Measurements from ENCODE around the gene LARGE1.

The LARGE1 gene

DNA sequence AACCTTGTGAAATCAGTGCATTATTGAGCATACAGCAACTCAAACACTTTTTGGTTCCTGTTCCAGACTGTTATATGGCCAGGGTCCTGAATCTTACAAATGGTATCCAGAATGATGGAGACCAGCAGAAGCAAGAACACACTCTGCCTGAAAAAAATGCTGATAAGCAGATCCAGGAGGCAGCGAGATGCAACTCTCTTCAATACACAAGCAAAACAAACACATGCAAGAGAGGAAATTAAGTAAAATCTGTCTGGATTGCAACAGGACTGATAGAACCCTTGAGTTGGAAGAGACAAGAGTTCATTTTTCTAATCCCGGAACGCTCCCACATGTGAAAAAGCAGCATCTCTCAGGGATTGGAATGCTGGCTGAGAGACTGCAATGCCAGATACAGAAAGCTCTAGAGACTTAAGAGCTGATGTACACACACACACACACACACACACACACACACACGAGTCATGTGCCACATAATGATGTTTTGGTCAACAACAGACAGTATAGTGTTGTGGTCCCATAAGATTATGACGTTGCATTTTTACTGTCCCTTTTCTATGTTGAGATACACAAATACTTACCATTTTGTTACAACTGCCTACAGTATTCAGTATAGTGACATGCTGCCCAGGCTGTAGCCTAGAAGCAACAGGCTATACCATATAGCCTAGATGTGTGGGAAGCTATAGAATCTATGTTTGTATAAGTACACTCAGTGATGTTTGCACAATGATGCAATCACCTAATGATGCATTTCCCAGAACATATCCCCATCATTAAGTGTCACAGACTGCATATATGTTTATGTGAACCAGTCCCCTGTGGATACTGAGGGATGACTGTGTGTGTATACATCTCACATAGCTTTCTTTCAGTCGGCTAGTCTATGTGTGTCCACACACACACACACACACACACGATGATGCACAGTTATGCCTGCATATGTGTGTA lies 406.6 kb downstream of the LARGE1 start:
- peak; percentile 51 for DNase-seq

DNA sequence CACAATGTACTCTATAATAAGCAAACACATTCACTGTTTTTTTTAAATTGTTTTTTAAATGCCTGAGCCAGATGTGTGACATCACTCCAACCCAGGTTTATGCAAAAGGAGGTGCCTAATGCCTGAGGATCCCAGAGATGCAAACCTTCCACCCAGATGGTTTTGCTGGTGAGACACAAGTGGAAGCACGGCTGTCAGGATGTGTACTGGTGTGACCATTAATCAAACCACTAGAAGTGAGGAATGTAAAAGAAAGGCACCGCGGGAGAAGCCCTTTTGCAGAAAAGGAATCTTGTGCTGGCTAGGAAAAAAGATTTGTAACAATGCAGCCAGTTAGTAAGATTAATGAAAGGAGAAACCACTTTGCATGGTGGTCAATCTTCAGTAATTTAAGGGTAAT lies 407.4 kb downstream of the LARGE1 start:
- DNase-seq, result peak; percentile 62

DNA sequence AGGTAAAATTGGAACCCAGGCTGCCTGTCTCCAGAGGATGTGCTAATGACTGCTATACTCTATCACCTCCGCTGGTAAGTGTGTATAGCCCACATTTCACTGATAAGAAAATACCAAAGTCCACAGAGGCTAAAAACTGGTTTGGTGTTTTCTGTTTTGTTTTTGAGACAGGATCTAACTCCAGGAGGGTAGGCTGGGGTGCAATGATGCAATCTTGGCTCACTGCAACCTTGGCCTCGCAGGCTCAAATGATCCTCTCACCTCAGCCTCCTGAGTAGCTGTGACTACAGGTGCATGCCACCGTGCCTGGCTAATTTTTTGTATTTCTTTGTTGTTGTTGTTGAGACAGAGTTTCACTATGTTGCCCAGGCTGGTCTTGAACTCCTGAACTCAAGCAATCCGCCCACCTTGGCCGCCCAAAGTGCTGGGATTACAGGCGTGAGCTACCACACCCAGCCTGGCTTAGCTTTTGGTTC lies 409.8 kb downstream of the LARGE1 start:
- DNase-seq, result no peak

DNA sequence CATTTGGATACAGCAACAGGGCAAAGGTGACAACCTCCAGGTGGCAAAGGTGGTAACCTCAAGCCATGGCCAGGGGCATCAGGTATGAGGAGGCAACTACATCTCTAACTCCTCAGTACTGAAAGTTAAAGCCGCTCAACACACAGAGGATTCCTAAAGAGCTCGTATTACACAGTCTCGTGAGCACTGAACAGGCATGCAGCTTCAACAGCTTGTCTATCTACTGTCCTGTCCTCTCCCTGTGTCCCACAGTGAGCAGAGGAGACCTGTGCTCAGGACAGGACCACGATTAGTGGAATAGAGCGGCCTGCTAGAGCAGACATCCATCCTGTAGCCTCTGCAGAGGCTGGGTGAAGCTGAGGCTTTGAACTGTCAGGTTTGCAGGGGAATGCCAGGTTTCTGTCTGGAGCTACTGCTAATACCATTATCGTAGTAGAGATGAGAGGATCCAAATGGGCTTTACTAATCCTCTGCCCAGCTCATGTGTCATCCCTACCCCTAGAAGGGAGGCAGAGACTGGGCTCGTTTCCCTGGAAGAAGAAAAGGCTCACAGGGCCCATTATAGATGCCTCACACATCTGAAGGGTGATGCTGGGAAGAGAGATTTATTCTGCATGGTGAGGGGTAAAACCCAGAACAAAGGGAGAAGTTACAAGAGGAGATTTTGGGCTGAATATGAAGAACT lies 415.2 kb downstream of the LARGE1 start:
- DNase-seq, result no peak

DNA sequence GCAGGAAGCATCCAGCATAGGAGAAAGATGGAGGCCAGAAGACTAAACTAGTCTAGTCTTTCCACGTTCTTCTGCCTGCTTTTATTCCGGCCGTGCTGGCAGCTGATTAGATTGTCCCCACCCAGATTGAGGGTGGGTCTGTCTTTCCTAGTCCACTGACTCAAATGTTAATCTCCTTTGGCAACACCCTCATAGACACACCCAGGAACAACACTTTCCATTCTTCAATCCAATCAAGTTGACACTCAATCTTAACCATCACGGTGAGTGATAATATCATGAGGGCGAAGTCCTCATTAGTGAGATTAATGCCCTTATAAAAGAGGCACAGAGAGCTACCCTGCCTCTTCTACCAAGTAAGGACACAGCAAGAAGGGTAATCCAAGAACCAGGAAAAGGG lies 424.2 kb downstream of the LARGE1 start:
- DNase-seq, result no peak

DNA sequence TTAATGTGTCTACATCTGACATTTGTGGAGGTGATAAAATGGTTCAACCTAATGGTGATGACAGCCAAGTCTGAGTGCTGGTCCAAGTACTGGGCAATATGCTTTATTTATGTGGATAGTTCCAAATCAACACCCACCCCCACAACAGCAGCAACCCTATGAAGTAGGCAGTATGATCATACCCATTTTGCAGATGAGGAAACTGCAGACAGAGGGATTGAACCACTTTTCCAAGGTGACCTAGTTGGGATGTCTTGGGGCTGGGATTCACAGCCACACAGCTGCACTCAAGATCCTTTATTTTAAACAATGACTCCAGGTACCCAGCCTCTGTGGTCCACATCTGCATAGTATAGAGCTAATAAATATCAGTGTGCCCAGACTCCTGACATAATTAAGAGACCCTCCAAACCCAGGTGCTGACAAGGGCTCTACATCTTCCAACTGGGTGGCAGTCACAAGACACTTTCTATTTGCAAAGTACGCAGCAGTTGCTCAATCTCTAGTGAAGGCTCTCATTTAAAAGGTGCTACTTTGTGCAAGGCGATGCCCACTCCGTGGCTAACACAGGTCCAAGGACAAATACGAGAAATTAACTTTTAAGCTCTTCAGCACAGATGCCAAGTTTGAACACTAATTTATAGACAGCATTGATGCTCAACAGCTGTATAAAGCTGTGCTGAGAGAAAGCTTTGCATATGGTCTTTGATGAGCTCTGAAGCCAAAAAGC lies 426.6 kb downstream of the LARGE1 start:
- no peak for DNase-seq

DNA sequence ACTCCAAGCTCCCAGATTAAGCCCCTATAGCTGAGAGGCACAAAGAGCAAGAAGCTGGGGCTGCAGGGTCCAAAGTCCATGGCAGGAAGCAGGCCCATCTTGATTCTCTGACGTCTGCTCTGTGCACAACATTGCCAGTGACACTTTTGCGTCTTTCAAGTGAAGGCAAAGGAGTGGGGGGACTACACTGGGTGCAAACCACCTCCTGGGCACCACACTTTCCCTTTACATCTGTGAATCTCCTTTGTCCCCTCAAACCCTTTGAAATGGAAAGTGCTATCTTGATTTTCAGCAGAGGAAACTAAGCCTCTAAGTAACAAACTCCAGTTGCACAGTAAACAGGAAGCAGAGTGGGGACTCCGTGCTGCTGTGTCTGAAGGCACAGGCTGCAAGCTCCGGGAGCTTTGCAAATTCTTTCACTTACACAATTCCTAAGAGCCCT lies 428.0 kb downstream of the LARGE1 start:
- no peak for DNase-seq

GRCh38 chr22:33487041-33487716 lies 433.1 kb downstream of the LARGE1 start:
- no peak for DNase-seq

GRCh38 chr22:33481550-33481949 lies 438.7 kb downstream of the LARGE1 start:
- DNase-seq, result no peak

DNA sequence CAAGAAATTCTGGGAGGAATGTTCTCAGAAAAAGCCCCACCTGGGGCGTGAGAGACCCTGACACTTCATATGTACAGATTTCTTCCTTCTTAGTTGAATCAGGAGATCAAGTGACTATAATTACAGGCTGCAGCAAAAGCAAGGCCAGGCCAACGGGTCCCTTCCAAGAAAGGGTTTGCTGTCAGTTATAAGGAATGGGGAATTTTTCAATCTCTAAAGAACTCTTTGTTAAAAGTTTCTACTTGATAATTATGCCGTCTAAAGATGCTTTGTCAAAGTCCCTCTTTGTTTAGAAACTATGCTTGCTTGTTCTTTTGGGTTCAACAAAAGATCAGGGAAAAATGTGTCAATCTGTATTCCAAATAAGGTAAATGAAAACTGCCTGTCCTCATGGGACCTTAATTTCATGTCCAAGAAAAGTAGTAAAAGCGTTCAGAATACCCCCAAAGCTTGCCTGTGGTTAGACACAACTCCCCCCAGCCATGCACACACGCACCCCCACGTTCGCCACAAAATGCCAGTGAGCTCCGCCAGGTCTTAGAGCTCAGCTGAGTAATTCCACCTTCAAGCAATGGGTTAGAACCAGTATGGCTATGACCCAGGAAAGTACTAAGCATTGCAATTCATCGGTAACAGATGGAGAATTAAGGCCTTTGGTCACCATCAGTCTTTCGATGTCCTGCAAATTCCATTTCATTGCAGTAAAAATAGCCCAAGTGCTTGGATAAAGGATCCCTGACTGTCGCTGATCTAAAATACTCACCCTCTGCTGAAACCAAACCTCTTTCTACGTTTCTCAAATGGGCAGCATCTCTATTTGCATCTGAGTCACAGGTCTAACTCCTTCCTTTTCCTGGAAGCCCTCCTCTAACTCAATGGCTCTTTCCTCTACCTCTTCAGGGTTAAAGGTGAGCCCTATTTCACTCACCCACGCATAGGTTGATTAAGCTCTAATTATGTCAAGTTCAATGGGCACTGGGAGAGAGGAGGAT lies 442.9 kb downstream of the LARGE1 start:
- DNase-seq, result peak; percentile 48

- DNase-seq, result no peak
Observed at GRCh38 chr22:33476716-33477115, 443.6 kb downstream of the LARGE1 start.

DNA sequence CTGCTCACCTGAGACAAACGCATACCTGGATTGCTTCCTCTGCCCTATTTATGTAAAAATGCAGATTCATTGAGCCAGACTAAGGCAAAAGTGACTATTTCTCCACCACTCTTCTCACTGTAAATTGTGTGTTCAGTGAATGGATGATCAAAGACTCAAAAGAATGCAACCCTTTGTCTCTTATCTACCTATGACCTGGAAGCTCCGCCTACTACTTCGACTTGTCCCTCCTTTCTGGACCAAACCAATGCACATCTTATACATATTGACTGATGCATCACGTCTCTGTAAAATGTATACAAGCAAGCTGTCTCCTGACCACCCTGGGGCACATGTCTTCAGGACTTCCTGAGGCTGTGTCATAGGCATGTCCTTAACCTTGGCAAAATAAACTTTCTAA lies 444.1 kb downstream of the LARGE1 start:
- DNase-seq, result no peak

- peak; percentile 8 for DNase-seq
Observed at GRCh38 chr22:33474587-33474986, 445.7 kb downstream of the LARGE1 start.

DNA sequence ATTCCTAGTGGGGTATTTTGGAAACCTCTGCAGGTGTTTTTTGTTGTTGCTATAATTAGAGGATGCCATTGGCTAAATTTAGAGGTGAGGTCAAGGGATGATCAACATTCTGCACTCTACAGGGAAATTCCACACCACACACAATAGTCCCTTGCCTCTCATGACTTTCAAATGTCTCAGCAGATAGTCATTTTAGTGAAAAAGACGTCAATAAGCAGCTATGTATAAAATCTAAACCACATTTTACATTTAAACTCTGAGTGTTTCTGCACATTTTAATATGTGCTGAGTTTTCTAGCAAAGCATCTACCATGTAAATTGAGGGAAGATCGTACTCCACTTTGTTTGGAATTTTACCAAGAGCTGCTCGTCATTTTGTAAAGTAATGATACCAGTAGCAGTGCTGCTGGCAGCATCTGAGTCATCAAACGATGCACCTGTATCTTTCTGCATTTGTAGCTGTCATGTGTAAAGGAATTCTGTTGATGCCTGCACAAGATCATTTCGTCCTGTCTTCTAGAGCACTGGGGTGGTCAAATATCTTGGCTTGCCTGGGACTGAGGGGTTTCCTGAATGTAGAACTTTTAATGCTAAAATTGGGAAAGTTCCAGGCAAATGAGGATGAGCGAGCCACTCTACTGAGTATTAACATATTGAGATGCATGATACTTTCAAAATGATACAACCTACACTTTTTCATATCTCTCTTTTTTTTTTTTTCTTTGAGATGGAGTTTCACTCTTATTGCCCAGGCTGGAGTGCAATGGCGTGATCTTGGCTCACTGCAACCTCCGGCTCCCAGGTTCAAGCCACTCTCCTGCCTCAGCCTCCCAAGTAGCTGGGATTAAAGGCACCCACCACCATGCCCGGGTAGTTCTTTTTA lies 447.6 kb downstream of the LARGE1 start:
- peak; percentile 28 for DNase-seq

- no peak for DNase-seq
Observed at GRCh38 chr22:33470456-33470855, 449.8 kb downstream of the LARGE1 start.

- DNase-seq, result peak; percentile 35
Observed at GRCh38 chr22:33467620-33468095, 452.6 kb downstream of the LARGE1 start.

GRCh38 chr22:33467080-33467479 lies 453.2 kb downstream of the LARGE1 start:
- DNase-seq, result no peak

DNA sequence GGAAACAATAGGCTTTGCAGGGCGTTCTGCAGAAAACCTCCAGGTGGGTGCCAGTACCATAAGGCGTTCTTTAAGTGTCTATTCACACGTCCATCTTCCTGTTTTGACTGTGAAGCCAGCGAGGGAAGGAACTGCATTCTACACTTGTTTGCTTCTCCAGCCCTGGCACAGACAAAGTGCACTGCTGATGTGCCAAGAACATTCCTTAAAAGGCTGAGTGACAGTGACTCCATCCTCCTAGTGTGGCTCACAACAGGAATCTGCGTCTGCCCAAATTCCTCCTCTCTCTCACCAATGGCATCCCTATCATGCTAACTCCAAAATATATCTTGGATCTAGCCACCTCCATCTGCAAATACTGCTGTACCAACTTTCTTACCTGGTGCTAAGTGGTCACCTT lies 454.7 kb downstream of the LARGE1 start:
- DNase-seq, result no peak

DNA sequence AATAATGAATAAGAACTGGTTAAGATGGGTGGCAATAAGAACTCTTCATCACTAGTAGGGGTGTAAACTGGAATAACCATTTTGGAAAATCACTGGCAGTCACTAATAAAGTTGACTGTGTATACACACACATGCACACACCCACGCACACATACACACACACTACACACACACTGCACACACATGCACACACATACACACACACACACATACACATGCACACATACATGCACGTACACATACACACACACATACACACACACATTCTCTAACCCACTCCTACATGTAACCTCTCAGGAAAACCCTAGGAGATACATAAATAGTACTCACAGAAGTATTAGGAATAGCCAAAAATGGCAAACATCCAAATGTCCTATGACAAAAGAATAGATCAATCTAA lies 455.6 kb downstream of the LARGE1 start:
- no peak for DNase-seq

All from fibroblast of upper back skin (primary cell).